Endodermal cell (in vitro differentiated cells): ENCODE results near the gene KRT76. TPM values are rescaled to one million over a fixed set of nuclear protein-coding genes. Genes with fewer than 3 reads are reported as not detected.

Experiments
- DNase-seq: peaks from one replicate; pipeline ENCODE4 v3.0.0-alpha.2; 2017
- H3K27ac ChIP-seq: 2 replicates; pipeline ENCODE4 v1.5.1; 2013; ENCODE audit warnings: mild to moderate bottlenecking, low read depth, low read length, moderate library complexity
- H3K27me3 ChIP-seq: 2 replicates; pipeline ENCODE4 v1.6.1; 2013; ENCODE audit warnings: mild to moderate bottlenecking, low read length, moderate library complexity; ENCODE audit not compliant: insufficient read depth, control insufficient read depth, poor library complexity, severe bottlenecking
- H3K36me3 ChIP-seq: 2 replicates; pipeline ENCODE4 v1.7.0; 2013; ENCODE audit warnings: mild to moderate bottlenecking, low read length, moderate library complexity; ENCODE audit not compliant: control insufficient read depth, insufficient read depth
- H3K4me1 ChIP-seq: one replicate; pipeline ENCODE4 v1.7.0; 2013; ENCODE audit warnings: low read length; ENCODE audit not compliant: control insufficient read depth, insufficient read depth
- H3K4me3 ChIP-seq: 2 replicates; pipeline ENCODE4 v1.5.1; 2013; ENCODE audit warnings: mild to moderate bottlenecking, low read length, moderate library complexity
- H3K9ac ChIP-seq: 2 replicates; pipeline ENCODE4 v1.6.1; 2013; ENCODE audit warnings: mild to moderate bottlenecking, low read length, moderate library complexity; ENCODE audit not compliant: poor library complexity, severe bottlenecking; ENCODE audit errors: extremely low read depth
- H3K9me3 ChIP-seq: 2 replicates; pipeline ENCODE4 v1.6.1; 2013; ENCODE audit warnings: mild to moderate bottlenecking, low read length, moderate library complexity; ENCODE audit not compliant: control insufficient read depth
- H3K27ac Mint-ChIP-seq: 2 replicates; pipeline ENCODE4 v1.8.0; 2020; ENCODE audit warnings: mixed read lengths
- H3K27me3 Mint-ChIP-seq: 2 replicates; pipeline ENCODE4 v1.8.0; 2021; ENCODE audit warnings: mild to moderate bottlenecking, mixed read lengths; ENCODE audit not compliant: insufficient read depth
- H3K36me3 Mint-ChIP-seq: 2 replicates; pipeline ENCODE4 v1.8.0; 2020; ENCODE audit warnings: low read depth, mixed read lengths
- H3K4me1 Mint-ChIP-seq: 2 replicates; pipeline ENCODE4 v1.8.0; 2020; ENCODE audit warnings: mixed read lengths
- H3K4me3 Mint-ChIP-seq: 2 replicates; pipeline ENCODE4 v1.8.0; 2020; ENCODE audit warnings: mild to moderate bottlenecking, moderate library complexity, mixed read lengths
- H3K9me3 Mint-ChIP-seq: 2 replicates; pipeline ENCODE4 v1.8.0; 2020; ENCODE audit warnings: mild to moderate bottlenecking, mixed read lengths
- WGBS, 2 experiments: methylation state at CpG; one replicate each; pipeline versions ENCODE4 v1.1.5 to v1.1.7; 2013; ENCODE audit warnings: missing lambda C conversion rate in 2 of 2, mixed read lengths in 1 of 2; ENCODE audit not compliant: insufficient coverage in 1 of 2, insufficient read length in 1 of 2; 5-methylcytosine and 5-hydroxymethylcytosine counted together
- total RNA-seq, 2 donors: library from RNA; stranded (reverse); fragmentation: NEBNext Ultra II Directional in 1 of 2; extraction: Animal tissue kit (Norgen Biotek cat#: 25700) in 1 of 2; gene quantifications; 2 replicates in 1 of 2; 3 replicates in 1 of 2; pipeline ENCODE4 v1.2.1, GENCODE V29; 2021
- TF ChIP-seq, protein P1 (sequence below): fragments of 200-600 bp; sonication (generic); conservative IDR thresholded peaks from 2 replicates; pipeline ENCODE4 v1.5.0; 2021; ENCODE audit warnings: antibody characterized with exemption, mild to moderate bottlenecking

KRT76 gene
- total RNA-seq, 2 donors from 2014 or later = not detected

DNA sequence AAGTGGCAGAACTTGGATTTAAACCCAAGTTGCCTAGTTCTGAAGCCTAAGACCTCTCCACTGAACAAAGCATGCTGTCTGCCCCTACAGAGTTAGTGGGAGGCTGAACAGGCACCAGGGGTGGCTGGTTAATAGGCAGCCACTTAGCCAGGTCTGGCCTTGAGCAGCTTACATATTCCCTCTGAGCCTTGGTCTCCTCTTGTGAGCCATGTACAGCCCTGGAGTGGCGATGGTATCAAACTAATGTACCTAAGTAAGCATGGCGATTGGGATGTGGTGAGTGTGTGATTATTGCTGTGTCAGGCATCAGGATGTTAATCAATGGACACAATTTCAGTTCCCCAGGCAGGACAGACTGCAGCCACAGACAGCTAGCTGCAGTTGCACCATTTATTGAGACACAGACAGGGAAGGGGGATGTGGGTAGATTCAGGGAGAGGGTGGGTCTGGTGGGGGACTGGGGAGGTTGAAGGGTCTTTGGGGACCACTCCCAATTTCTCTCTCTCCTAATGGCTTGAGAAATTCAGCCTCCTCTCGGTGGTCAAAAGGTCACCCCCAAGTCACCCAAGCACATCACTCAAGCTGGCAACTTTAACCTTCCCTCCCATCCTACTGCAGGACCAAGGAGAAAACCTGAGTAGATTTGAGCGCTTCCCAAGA is 44.1 kb upstream of the KRT76 start:
- no peak overlapping the region for H3K27ac ChIP-seq
- H3K36me3 ChIP-seq = no peaks in the 10 kb centered on the region
- H3K27me3 Mint-ChIP-seq = peaks cover 2% of the 10 kb centered on the region
- H3K4me3 ChIP-seq = no peak overlapping the region
- no peak overlapping the region for H3K4me3 Mint-ChIP-seq
- H3K4me1 Mint-ChIP-seq = peaks cover 6% of the 10 kb centered on the region
- no peaks in the 10 kb centered on the region for H3K9me3 ChIP-seq
- no peaks in the 10 kb centered on the region for H3K27me3 ChIP-seq
- H3K36me3 Mint-ChIP-seq = no peaks in the 10 kb centered on the region
- peaks cover 7% of the 10 kb centered on the region for H3K4me1 ChIP-seq
- no peak overlapping the region for H3K27ac Mint-ChIP-seq
- no peaks in the 10 kb centered on the region for H3K9me3 Mint-ChIP-seq
- TF ChIP-seq, protein P1, sequence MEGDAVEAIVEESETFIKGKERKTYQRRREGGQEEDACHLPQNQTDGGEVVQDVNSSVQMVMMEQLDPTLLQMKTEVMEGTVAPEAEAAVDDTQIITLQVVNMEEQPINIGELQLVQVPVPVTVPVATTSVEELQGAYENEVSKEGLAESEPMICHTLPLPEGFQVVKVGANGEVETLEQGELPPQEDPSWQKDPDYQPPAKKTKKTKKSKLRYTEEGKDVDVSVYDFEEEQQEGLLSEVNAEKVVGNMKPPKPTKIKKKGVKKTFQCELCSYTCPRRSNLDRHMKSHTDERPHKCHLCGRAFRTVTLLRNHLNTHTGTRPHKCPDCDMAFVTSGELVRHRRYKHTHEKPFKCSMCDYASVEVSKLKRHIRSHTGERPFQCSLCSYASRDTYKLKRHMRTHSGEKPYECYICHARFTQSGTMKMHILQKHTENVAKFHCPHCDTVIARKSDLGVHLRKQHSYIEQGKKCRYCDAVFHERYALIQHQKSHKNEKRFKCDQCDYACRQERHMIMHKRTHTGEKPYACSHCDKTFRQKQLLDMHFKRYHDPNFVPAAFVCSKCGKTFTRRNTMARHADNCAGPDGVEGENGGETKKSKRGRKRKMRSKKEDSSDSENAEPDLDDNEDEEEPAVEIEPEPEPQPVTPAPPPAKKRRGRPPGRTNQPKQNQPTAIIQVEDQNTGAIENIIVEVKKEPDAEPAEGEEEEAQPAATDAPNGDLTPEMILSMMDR = no peak
- 91 to 96% methylated on average over 3 to 4 of the region's 4 CpGs for WGBS, 2 experiments
- no peak for DNase-seq
- H3K9ac ChIP-seq = no peak overlapping the region

DNA sequence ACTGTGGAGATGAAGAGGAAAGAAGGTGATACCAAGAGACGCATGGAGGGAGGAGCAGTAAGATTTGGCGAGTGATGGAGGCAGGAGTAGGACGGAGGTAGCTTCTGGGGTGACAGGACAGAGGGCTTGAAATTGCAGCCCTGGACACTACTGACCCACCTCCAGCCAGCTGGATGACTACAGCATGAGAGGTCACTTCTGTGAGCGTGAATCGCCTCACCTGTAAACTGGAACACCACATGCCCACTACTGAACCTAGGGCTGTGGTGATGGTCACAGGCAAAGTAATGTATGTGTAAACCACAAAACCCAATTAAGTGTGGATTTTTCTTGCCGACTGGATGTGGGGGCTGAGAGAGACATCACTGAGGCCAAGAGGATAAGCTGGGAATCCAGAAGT is 43.4 kb upstream of the KRT76 start:
- Histone ChIP-seq H3K4me1 (peaks cover 7% of the 10 kb centered on the region), H3K4me3 (no peak overlapping the region), H3K9ac (no peak overlapping the region), H3K36me3 (no peaks in the 10 kb centered on the region), H3K27ac (no peak overlapping the region), H3K9me3 (no peaks in the 10 kb centered on the region), H3K27me3 (no peaks in the 10 kb centered on the region)
- no peaks in the 10 kb centered on the region for H3K9me3 Mint-ChIP-seq
- H3K4me1 Mint-ChIP-seq = peaks cover 6% of the 10 kb centered on the region
- H3K27ac Mint-ChIP-seq = no peak overlapping the region
- DNase-seq = no peak
- no peak overlapping the region for H3K4me3 Mint-ChIP-seq
- whole genome bisulfite sequencing, 2 experiments = 91 to 100% methylated on average over 4 to 6 of the region's 6 CpGs
- TF ChIP-seq, protein P1 = no peak
- H3K27me3 Mint-ChIP-seq = peaks cover 2% of the 10 kb centered on the region
- no peaks in the 10 kb centered on the region for H3K36me3 Mint-ChIP-seq

DNA sequence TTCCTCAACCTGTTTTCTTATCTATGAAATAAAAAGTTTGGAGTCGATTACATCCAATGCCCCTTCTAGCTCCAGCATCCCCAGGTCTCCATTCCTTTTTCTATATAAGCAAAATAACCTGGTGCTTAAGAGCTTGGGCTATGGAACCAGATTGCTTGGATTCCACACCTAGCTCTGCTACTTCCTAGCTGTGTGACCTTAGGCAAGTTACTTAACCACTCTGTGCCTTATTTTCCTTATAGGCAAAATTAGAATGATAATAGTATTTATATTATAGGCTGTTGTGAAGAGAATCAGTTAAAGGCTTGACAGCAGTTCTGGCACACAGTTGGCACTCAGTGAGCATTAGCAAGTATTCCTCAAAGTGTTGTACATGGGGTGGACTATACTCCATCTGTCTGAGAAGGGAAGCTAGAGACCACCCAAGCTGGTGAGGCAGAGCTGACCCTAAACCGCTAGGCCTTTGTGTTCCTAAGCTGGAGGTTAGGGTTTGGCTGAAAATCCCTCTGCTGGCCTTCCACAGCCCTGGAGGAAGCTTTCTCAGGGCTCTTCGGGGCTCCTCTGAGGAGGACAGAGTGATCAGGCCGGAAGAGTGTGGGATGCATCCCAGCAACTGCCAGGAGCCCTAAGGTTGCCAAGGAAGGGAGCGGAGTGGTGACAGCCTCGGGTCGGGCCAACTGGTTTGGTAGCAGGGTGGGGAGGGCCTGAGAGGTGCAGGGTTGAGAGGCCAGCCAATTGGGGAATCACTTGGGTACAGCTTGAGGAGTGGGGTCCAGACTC is 42.8 kb upstream of the KRT76 start:
- H3K9me3 Mint-ChIP-seq = no peaks in the 10 kb centered on the region
- H3K4me1 ChIP-seq = peaks cover 7% of the 10 kb centered on the region

More for the DNA sequence above, 42.8 kb upstream of the KRT76 start:
- Histone ChIP-seq H3K9ac (no peak overlapping the region), H3K27ac (no peak overlapping the region), H3K4me3 (no peak overlapping the region), H3K36me3 (no peaks in the 10 kb centered on the region), H3K9me3 (no peaks in the 10 kb centered on the region), H3K27me3 (no peaks in the 10 kb centered on the region)
- H3K27me3 Mint-ChIP-seq = peaks cover 2% of the 10 kb centered on the region
- H3K4me3 Mint-ChIP-seq = no peak overlapping the region
- no peaks in the 10 kb centered on the region for H3K36me3 Mint-ChIP-seq
- TF ChIP-seq, protein P1 = no peak
- WGBS, 2 experiments = 67 to 92% methylated on average over 1 to 7 of the region's 7 CpGs
- DNase-seq = no peak
- peaks cover 6% of the 10 kb centered on the region for H3K4me1 Mint-ChIP-seq
- H3K27ac Mint-ChIP-seq = no peak overlapping the region
